Calu3 (cell line): ENCODE data around the gene ZCCHC10. TPM values are rescaled to one million over a fixed set of nuclear protein-coding genes. Genes with fewer than 3 reads are reported as not detected.
"Not testable (repeated sequence)": the region's sequence is repeated elsewhere in the genome, so short reads cannot be mapped to it uniquely, and the experiment has no call there.

ENCODE experiments used
- BruUV-seq: library from RNA; stranded (reverse); fragments of 400-500 nt; replicated peaks from 2 replicates; lab custom pipeline; 2021; lab: Mats Ljungman, UMichigan
- CTCF ChIA-PET: fragments of 300-600 bp; sonication (Branson Sonifier 250); formaldehyde crosslinking; loops from one replicate; lab custom pipeline; 2022; ENCODE audit warnings: antibody characterized with exemption; lab: Charles Lee
- DNase-seq: peaks from one replicate; pipeline ENCODE4 v3.0.0; 2022
- H3K27ac Mint-ChIP-seq: one replicate; pipeline ENCODE4 v1.8.0; 2022; ENCODE audit warnings: mixed read lengths; ENCODE audit not compliant: unreplicated experiment
- H3K27me3 Mint-ChIP-seq: one replicate; pipeline ENCODE4 v1.8.0; 2022; ENCODE audit warnings: mixed read lengths; ENCODE audit not compliant: unreplicated experiment
- H3K36me3 Mint-ChIP-seq: one replicate; pipeline ENCODE4 v1.8.0; 2022; ENCODE audit warnings: mild to moderate bottlenecking, moderate library complexity, mixed read lengths; ENCODE audit not compliant: insufficient read depth, unreplicated experiment
- H3K4me1 Mint-ChIP-seq: one replicate; pipeline ENCODE4 v1.8.0; 2022; ENCODE audit warnings: mild to moderate bottlenecking, low read depth, mixed read lengths; ENCODE audit not compliant: unreplicated experiment
- H3K4me3 Mint-ChIP-seq: one replicate; pipeline ENCODE4 v1.8.0; 2022; ENCODE audit warnings: mild to moderate bottlenecking, low read depth, moderate library complexity, mixed read lengths; ENCODE audit not compliant: unreplicated experiment
- H3K9me3 Mint-ChIP-seq: one replicate; pipeline ENCODE4 v1.8.0; 2022; ENCODE audit warnings: low read depth, mixed read lengths; ENCODE audit not compliant: unreplicated experiment
- CTCF ChIP-seq: fragments of 200-600 bp; IDR thresholded peaks from one replicate; pipeline ENCODE4 v1.8.0; 2022; ENCODE audit warnings: antibody characterized with exemption; ENCODE audit not compliant: unreplicated experiment
- intact Hi-C: fragments of 100-400 bp; cut with micrococcal nuclease; formaldehyde crosslinking; loops from one replicate; pipeline ENCODE4 v1.10.0; 2022; ENCODE audit not compliant: unreplicated experiment
- total RNA-seq: library from RNA; stranded (reverse); gene quantifications from 2 replicates; pipeline ENCODE4 v1.2.3, GENCODE V29; 2022

Gene ZCCHC10
- total RNA-seq, 1 experiment from 2014 or later = 31.8 TPM

- Mint-ChIP-seq H3K27me3 (no peaks in the 10 kb centered on the region), H3K36me3 (peaks cover 38% of the 10 kb centered on the region), H3K4me1 (peaks cover 29% of the 10 kb centered on the region), H3K27ac (peak overlapping the region; percentile 93), H3K4me3 (no peak overlapping the region), H3K9me3 (no peaks in the 10 kb centered on the region)
- intact Hi-C loops = loop anchor here (5.0 kb wide), 1 partner anchor 34 kb away; the partner anchor contains the start of gene HSPA4
- CTCF ChIA-PET = interaction anchor here (0.5 to 0.6 kb wide), 2 partner anchors 14 to 151 kb away, joined by 5 read pairs; partner anchors contain the start of gene UQCRQ
- no TSS peak for BruUV-seq
- TF ChIP-seq CTCF = no peak
- DNase-seq = no peak
Measured at GRCh38 chr5:133017964-133018363, 8.4 kb downstream of the ZCCHC10 start.

- BruUV-seq = no TSS peak
- H3K27ac Mint-ChIP-seq = no peak overlapping the region
- no peaks in the 10 kb centered on the region for H3K27me3 Mint-ChIP-seq
- no peak for DNase-seq
- TF ChIP-seq CTCF = no peak
- H3K4me3 Mint-ChIP-seq = no peak overlapping the region
- intact Hi-C loops = loop anchor here (5.0 kb wide), 1 partner anchor 37 kb away; the partner anchor contains the start of gene HSPA4
- peaks cover 32% of the 10 kb centered on the region for H3K36me3 Mint-ChIP-seq
- CTCF ChIA-PET = no interaction called here
- H3K9me3 Mint-ChIP-seq = no peaks in the 10 kb centered on the region
- H3K4me1 Mint-ChIP-seq = peaks cover 23% of the 10 kb centered on the region
Measured at GRCh38 chr5:133015466-133015865, 10.9 kb downstream of the ZCCHC10 start.

- H3K27ac Mint-ChIP-seq, intact Hi-C loops, BruUV-seq, H3K9me3 Mint-ChIP-seq, DNase-seq, H3K4me3 Mint-ChIP-seq, H3K27me3 Mint-ChIP-seq: not testable (repeated sequence)
- Mint-ChIP-seq H3K4me1 (peaks cover 18% of the 10 kb centered on the region), H3K36me3 (peaks cover 23% of the 10 kb centered on the region)
- CTCF ChIA-PET = interaction anchor here (0.7 kb wide), 2 partner anchors 17 to 651 kb away, joined by 3 read pairs; no protein-coding TSS in a partner anchor
Measured at GRCh38 chr5:133008455-133008854, 17.9 kb downstream of the ZCCHC10 start.

GRCh38 chr5:133006653-133007052 is 19.7 kb downstream of the ZCCHC10 start:
- peaks cover 27% of the 10 kb centered on the region for H3K36me3 Mint-ChIP-seq

More at GRCh38 chr5:133006653-133007052, 19.7 kb downstream of the ZCCHC10 start:
- Mint-ChIP-seq H3K27me3 (no peaks in the 10 kb centered on the region), H3K9me3 (peaks cover 4% of the 10 kb centered on the region), H3K4me3 (no peak overlapping the region), H3K27ac (peak overlapping the region; percentile 27), H3K4me1 (peaks cover 18% of the 10 kb centered on the region)
- intact Hi-C loops = no loop called here
- BruUV-seq = no TSS peak
- CTCF ChIA-PET = no interaction called here
- DNase-seq = no peak
- TF ChIP-seq CTCF = no peak
